Calu3 (cell line): ENCODE results near the gene NHSL1. TPM values are rescaled to one million over a fixed set of nuclear protein-coding genes. Genes with fewer than 3 reads are reported as not detected.

Source experiments
- BruUV-seq: library from RNA; stranded (reverse); fragments of 400-500 nt; replicated peaks from 2 replicates; lab custom pipeline; 2021; lab: Mats Ljungman, UMichigan
- CTCF ChIA-PET: fragments of 300-600 bp; sonication (Branson Sonifier 250); formaldehyde crosslinking; loops from one replicate; lab custom pipeline; 2022; ENCODE audit warnings: antibody characterized with exemption; lab: Charles Lee
- DNase-seq: peaks from one replicate; pipeline ENCODE4 v3.0.0; 2022
- H3K27ac Mint-ChIP-seq: one replicate; pipeline ENCODE4 v1.8.0; 2022; ENCODE audit warnings: mixed read lengths; ENCODE audit not compliant: unreplicated experiment
- H3K27me3 Mint-ChIP-seq: one replicate; pipeline ENCODE4 v1.8.0; 2022; ENCODE audit warnings: mixed read lengths; ENCODE audit not compliant: unreplicated experiment
- H3K36me3 Mint-ChIP-seq: one replicate; pipeline ENCODE4 v1.8.0; 2022; ENCODE audit warnings: mild to moderate bottlenecking, moderate library complexity, mixed read lengths; ENCODE audit not compliant: insufficient read depth, unreplicated experiment
- H3K4me1 Mint-ChIP-seq: one replicate; pipeline ENCODE4 v1.8.0; 2022; ENCODE audit warnings: mild to moderate bottlenecking, low read depth, mixed read lengths; ENCODE audit not compliant: unreplicated experiment
- H3K4me3 Mint-ChIP-seq: one replicate; pipeline ENCODE4 v1.8.0; 2022; ENCODE audit warnings: mild to moderate bottlenecking, low read depth, moderate library complexity, mixed read lengths; ENCODE audit not compliant: unreplicated experiment
- H3K9me3 Mint-ChIP-seq: one replicate; pipeline ENCODE4 v1.8.0; 2022; ENCODE audit warnings: low read depth, mixed read lengths; ENCODE audit not compliant: unreplicated experiment
- CTCF ChIP-seq: fragments of 200-600 bp; IDR thresholded peaks from one replicate; pipeline ENCODE4 v1.8.0; 2022; ENCODE audit warnings: antibody characterized with exemption; ENCODE audit not compliant: unreplicated experiment
- intact Hi-C: fragments of 100-400 bp; cut with micrococcal nuclease; formaldehyde crosslinking; loops from one replicate; pipeline ENCODE4 v1.10.0; 2022; ENCODE audit not compliant: unreplicated experiment
- total RNA-seq: library from RNA; stranded (reverse); gene quantifications from 2 replicates; pipeline ENCODE4 v1.2.3, GENCODE V29; 2022

NHSL1 gene
- total RNA-seq, 1 experiment from 2014 or later: 26.6 TPM

DNA sequence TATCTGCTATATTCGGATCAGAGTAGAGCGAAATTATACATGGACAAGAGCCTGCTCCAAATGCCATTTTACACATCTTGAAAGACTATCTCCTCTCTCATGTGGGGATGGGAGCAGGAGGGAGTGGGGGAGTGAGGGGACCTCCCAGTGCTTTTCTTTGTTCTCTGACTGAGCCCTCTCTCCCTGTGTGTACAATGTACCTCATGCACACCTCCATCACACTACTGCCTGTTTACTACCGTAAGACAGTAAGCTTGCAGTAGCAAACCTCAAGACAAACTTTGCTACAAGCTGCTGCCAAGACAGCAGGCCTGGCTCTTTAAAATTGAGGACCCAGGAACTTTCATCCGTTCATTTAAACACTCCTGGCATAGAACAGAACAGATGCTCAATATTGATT, 7.2 kb downstream of the NHSL1 start:
- DNase-seq: no peak
- H3K4me3 Mint-ChIP-seq: no peak overlapping the region
- peaks cover 3% of the 10 kb centered on the region for H3K36me3 Mint-ChIP-seq
- CTCF ChIA-PET: no interaction called here
- peaks cover 33% of the 10 kb centered on the region for H3K4me1 Mint-ChIP-seq
- intact Hi-C loops: loop anchor here (5.0 kb wide), 1 partner anchor 35 kb away; no protein-coding TSS in a partner anchor
- no TSS peak for BruUV-seq
- no peak overlapping the region for H3K27ac Mint-ChIP-seq
- H3K27me3 Mint-ChIP-seq: no peaks in the 10 kb centered on the region
- TF ChIP-seq CTCF: no peak
- H3K9me3 Mint-ChIP-seq: no peaks in the 10 kb centered on the region

DNA sequence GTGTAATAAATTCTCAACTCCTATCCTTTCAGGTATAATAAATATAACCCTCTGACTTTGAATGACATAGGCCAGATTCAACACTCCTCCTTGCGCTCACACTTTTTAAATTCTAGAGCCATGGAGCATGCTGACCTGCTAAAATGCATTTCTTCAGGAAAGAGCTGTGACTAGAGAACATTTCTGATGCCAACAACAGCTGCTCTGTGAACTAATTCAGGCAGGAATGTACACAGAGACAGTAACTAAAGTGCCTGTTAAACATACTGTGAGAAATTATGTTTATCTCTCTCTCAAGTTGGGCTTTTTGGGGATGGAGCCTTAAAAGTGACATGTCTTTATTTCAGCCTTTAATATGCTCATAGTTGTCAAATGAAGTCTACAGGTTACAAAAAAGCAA, 8.3 kb downstream of the NHSL1 start:
- Mint-ChIP-seq H3K27ac (peak overlapping the region; percentile 23), H3K9me3 (no peaks in the 10 kb centered on the region), H3K36me3 (peaks cover 2% of the 10 kb centered on the region), H3K4me3 (no peak overlapping the region), H3K27me3 (no peaks in the 10 kb centered on the region), H3K4me1 (peaks cover 38% of the 10 kb centered on the region)
- intact Hi-C loops: loop anchor here (5.0 kb wide), 1 partner anchor 34 kb away; no protein-coding TSS in a partner anchor
- no peak for DNase-seq
- no peak for TF ChIP-seq CTCF
- CTCF ChIA-PET: interaction anchor here (0.7 kb wide), 2 partner anchors 9 to 35 kb away, joined by 3 to 4 read pairs; no protein-coding TSS in a partner anchor
- no TSS peak for BruUV-seq

- no peak for DNase-seq
- Mint-ChIP-seq H3K27ac (no peak overlapping the region), H3K27me3 (no peaks in the 10 kb centered on the region), H3K36me3 (peaks cover 5% of the 10 kb centered on the region), H3K4me1 (peaks cover 49% of the 10 kb centered on the region), H3K9me3 (no peaks in the 10 kb centered on the region), H3K4me3 (no peak overlapping the region)
- no TSS peak for BruUV-seq
- CTCF ChIA-PET: interaction anchor here (0.7 to 1.2 kb wide), 2 partner anchors 8 to 34 kb away, joined by 3 to 7 read pairs; no protein-coding TSS in a partner anchor
- TF ChIP-seq CTCF: no peak
- intact Hi-C loops: loop anchor here (5.0 kb wide), 1 partner anchor 33 kb away; no protein-coding TSS in a partner anchor
These were observed 9.4 kb downstream of the NHSL1 start for GRCh38 chr6:138489846-138490245.

GRCh38 chr6:138487102-138487604, 12.1 kb downstream of the NHSL1 start:
- Mint-ChIP-seq H3K9me3 (no peaks in the 10 kb centered on the region), H3K27ac (peak overlapping the region; percentile 82), H3K4me1 (peaks cover 53% of the 10 kb centered on the region), H3K4me3 (peak overlapping the region; percentile 19), H3K27me3 (no peaks in the 10 kb centered on the region), H3K36me3 (peaks cover 5% of the 10 kb centered on the region)
- DNase-seq: no peak
- TF ChIP-seq CTCF: no peak
- BruUV-seq: no TSS peak
- CTCF ChIA-PET: interaction anchor here (1.3 kb wide), 1 partner anchor 18 kb away, joined by 4 read pairs; no protein-coding TSS in a partner anchor
- intact Hi-C loops: no loop called here
